GM18951 (cell line): Measurements from ENCODE around the gene PRDM16.

ENCODE experiments used
- POLR2A ChIP-seq: IDR thresholded peaks from 4 replicates; pipeline ENCODE4 v1.6.1; 2011; ENCODE audit warnings: mild to moderate bottlenecking; ENCODE audit not compliant: insufficient read length, insufficient read depth; ENCODE audit errors: extremely low read depth
- in situ Hi-C: fragments of 300-500 bp; cut with MboI; formaldehyde crosslinking; loops from one replicate; pipeline ENCODE4 v1.12.0; 2022; ENCODE audit warnings: low sequenced_read_pairs, mixed read lengths, inconsistent platforms; ENCODE audit not compliant: unreplicated experiment

Gene PRDM16

DNA sequence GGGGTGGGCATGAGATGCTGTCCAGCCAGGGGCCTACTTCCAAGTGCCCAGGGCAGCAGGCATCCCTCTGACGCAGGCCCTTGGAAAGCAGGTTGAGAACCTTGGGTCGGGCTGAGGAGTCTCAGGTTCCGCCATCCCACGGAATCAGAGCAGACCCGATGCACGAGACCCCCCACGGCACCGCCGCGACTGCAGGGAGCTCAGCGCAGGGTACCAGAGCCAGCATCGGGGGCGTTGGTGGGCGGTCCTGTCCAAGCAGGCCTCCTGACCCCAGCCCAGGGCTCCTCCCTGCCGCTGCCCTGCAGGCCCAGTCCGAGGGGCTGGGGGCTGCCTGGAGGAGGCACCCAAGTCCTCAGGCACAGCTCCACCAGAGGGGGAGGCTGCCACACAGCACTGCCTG lies 177.2 kb downstream of the PRDM16 start:
- in situ Hi-C loops: no loop called here
- no peak for TF ChIP-seq POLR2A

GRCh38 chr1:3247521-3248121 lies 178.6 kb downstream of the PRDM16 start:
- in situ Hi-C loops: no loop called here
- no peak for TF ChIP-seq POLR2A

GRCh38 chr1:3248155-3249141 lies 179.4 kb downstream of the PRDM16 start:
- no peak for TF ChIP-seq POLR2A
- in situ Hi-C loops: no loop called here

- no peak for TF ChIP-seq POLR2A
Measured at GRCh38 chr1:3249231-3249630, 180.2 kb downstream of the PRDM16 start.

GRCh38 chr1:3249631-3250501 lies 180.9 kb downstream of the PRDM16 start:
- in situ Hi-C loops: no loop called here
- no peak for TF ChIP-seq POLR2A

More at GRCh38 chr1:3249231-3249630, 180.2 kb downstream of the PRDM16 start:
- in situ Hi-C loops: no loop called here

DNA sequence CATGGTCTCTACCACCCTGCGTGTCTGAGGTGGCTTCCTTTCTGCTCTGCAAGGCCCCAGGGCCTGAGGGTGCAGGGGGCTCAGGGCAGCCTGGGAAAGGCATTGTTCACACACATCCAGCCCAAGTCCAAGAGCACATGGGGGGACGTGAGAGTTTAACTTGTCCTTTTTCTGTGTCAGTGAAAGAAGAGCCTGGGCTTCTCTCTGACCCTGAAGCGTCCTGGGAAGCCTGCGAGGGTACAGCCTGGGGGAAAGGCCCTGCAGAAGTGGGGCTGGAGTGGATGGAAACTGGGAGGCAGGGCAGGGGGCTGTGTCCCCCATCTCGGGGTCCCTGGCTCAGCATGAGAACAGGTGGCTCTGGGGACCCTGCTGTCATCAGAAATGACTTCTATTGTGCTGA lies 181.6 kb downstream of the PRDM16 start:
- TF ChIP-seq POLR2A: no peak
- in situ Hi-C loops: no loop called here

GRCh38 chr1:3251099-3251806 lies 182.2 kb downstream of the PRDM16 start:
- in situ Hi-C loops: no loop called here
- TF ChIP-seq POLR2A: no peak

GRCh38 chr1:3251807-3252428 lies 182.9 kb downstream of the PRDM16 start:
- TF ChIP-seq POLR2A: no peak
- in situ Hi-C loops: no loop called here

DNA sequence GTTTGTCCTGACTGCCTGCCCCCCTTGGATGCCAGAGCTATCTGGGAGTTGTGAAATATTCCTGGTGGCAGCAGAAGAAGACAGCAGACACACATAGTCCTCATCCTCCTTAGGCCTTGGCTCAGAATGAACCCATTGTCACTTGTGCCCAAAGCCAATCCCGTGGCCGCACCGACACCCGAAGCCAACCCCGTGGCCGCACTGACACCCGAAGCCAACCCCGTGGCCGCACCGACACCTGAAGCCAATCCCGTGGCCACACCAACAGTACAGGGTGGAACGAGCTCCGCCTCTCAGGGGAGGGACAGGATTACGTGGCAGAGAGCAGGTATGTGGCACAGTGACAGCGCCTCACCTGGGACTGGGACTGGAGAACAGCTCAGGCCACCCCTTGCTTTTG lies 186.7 kb downstream of the PRDM16 start:
- TF ChIP-seq POLR2A: no peak
- in situ Hi-C loops: no loop called here

GRCh38 chr1:3257788-3258187 lies 188.8 kb downstream of the PRDM16 start:
- TF ChIP-seq POLR2A: no peak
- in situ Hi-C loops: no loop called here

DNA sequence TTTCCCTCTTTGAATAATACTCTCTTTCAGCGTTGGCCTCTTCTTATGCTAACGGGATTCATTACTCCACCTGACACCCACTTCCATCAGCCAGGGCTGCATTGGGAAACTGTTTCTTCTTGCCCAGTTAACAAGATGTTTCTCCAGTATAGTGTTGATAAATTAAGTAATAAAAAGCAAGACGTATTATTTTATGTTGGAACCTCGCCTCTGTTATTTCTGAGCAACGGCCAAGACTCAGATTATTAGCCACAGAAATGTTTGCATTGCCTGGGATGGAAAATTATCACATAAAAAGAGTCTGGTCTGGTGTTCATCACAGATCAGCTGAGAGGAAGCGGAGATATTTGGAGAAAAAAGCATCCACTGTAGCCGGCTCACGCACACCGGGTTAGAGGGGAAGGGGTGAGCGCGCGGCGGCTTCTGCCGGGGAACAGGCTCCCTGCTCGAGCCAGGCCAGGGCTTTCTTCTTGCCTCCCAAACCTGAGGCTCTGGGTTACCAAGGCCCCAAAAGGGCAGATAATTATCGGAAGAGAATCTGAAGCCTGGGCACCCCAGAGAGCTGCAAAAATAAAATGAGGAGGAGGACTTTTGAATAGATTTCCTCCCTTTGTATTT lies 189.5 kb downstream of the PRDM16 start:
- in situ Hi-C loops: no loop called here
- no peak for TF ChIP-seq POLR2A

DNA sequence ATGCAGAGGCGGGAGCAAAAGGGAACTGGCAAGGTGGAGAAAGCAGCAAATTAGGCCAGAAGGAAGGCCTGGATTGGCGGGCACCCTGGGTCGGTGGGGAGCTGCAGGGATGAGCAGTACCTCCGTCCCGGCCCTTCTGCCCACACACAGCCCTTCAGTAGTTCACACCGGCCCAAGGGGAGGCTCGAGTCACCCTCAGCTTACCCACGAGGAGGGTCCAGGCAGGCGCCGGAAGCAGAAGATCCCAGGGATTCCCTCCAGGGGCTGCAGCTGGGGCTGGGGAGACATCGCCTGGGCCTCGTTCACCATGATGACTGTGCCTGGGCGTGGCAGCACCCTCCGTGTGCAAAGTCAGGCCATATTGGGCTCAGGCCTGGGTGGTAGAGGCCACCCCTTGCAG lies 190.0 kb downstream of the PRDM16 start:
- in situ Hi-C loops: no loop called here
- TF ChIP-seq POLR2A: no peak
